Suprapubic skin (tissue), 4 donors: ENCODE measurements around the gene PSMD14.

Experiments used
- CTCF ChIP-seq, 2 donors: fragments of 200-600 bp in 1 of 2; fragments of 450-650 bp in 1 of 2; sonication (generic) in 1 of 2; IDR thresholded peaks; one replicate each; pipeline ENCODE4 v1.5.1; 2016 to 2019; ENCODE audit warnings: antibody characterized with exemption in 2 of 2, mild to moderate bottlenecking in 1 of 2, moderate library complexity in 1 of 2
- POLR2A ChIP-seq, 2 donors: fragments of 450-650 bp; IDR thresholded peaks; one replicate each; pipeline ENCODE4 v1.6.1; 2017; ENCODE audit warnings: antibody characterized with exemption in 2 of 2, mild to moderate bottlenecking in 2 of 2, moderate library complexity in 2 of 2
- POLR2AphosphoS5 ChIP-seq, 3 donors: sonication (generic); formaldehyde crosslinking; IDR thresholded peaks; one replicate each; pipeline ENCODE4 v1.6.1; 2017; ENCODE audit warnings: antibody characterized with exemption in 3 of 3

GRCh38 chr2:161379740-161380139, 71.5 kb downstream of the PSMD14 start:
- no peak for TF ChIP-seq POLR2A (IDR thresholded peaks at IDR 0.05)
- no peak for TF ChIP-seq POLR2AphosphoS5 (IDR thresholded peaks at IDR 0.05)
- no peak for TF ChIP-seq CTCF (IDR thresholded peaks at IDR 0.05)
